DMS114 treated with DMSO at 0.1 percent for 48 hours (cell line): ENCODE results near the gene DTX2.
"Not testable (repeated sequence)": the region's sequence is repeated elsewhere in the genome, so short reads cannot be mapped to it uniquely, and the experiment has no call there.

ENCODE experiments used
- DNase-seq: peaks from one replicate; lab custom pipeline; 2025; ENCODE audit not compliant: unreplicated experiment; lab: John Stamatoyannopoulos, UW

Gene DTX2

DNA sequence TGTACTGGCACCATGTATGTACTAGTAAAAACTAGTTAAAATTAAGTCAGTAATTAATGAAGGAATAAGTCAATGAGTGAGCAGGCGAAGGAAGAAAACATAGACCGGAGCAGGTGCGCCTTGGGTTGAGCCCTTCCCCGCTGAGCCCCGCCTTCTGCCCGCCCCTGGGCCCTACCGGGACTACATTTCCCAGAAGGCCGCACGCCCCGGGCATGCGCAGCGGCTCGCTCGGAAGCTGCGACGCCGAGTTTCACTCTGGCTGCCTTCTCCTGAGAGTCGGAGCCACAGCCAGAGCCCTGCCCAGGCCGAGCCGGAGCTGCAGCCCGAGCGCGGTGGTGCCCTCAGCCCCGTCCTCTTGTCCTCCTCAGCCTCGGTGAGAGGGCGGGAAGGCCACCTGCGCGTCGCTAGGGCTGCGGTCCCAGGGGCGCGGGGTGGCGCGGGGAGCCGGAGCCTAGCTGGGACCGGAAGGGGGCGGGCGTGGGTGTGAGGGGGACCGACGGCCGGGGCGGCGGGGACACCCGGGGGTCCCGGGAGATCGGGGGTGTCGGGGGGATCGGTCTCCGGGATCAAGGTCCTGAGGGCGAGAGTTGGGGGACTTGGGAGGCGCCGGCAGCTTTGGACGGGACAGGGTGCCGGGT lies at the start of gene DTX2:
Gene DTX2 (plus strand): TSS at position 246 of the 638 bp plus-strand sequence. CDS start 18,801 bp downstream, outside the sequence.
- DNase-seq: not testable (repeated sequence)

DNA sequence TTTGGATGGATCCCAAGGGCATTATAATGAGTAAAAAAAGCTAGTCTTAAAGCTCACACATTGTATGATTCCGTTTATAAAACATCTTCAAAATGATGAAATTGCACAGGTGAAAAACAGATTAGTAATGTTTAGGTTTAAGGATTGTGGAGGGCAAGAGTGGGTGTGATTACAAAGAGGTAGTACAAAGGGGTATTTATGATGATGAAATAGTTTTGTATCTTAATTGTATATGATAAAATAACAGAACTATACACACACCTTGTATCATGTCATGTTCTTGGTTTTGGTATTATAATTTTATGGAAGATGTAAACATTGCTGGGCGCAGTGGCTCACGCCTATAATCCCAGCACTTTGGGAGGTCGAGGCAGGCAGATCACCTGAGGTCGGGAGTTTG lies 49.3 kb upstream of the DTX2 start:
- no peak for DNase-seq

DNA sequence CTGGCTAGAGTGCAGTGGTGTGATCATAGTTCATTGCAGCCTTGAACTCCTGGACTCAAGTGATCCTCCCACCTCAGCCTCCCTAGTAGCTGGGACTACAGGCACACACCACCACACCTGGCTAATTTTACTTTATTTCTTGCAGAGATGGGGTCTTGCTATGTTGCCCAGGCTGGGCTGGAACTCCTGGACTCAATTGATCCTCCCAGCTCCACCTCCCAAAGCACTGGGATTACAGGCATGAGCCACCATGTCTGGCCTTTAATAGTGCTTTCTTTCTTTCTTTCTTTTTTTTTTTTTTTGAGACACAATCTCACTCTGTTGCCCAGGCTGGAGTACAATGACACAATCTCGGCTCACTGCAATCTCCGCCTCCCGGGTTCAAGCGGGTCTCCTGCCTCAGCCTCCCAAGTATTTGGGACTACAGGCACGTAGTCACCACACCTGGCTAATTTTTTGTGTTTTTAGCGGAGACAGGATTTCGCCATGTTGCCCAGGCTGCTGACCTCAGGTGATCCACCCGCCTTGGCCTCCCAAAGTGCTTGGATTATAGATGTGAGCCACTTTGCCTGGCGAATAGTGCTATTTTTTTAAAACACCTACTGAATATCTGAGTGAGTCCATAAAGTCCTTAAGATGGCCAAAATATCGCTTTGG lies 43.7 kb upstream of the DTX2 start:
- DNase-seq: not testable (repeated sequence)

DNA sequence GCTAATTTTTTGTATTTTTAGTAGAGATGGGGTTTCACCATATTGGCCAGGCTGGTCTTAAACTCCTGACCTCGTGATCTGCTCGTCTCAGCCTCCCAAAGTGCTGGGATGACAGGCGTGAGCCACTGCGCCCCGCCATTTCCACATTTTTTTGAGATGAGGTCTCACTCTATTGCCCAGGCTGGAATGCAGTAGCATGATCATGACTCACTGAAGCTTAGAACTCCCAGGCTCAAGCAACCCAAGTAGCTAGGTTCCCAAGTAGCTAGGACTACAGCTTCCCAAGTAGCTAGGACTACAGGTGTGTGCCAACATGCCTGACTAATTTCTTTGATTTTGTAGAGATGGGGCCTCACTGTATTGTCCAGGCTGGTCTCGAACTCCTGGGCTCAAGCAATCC lies 40.4 kb upstream of the DTX2 start:
- DNase-seq: not testable (repeated sequence)

DNA sequence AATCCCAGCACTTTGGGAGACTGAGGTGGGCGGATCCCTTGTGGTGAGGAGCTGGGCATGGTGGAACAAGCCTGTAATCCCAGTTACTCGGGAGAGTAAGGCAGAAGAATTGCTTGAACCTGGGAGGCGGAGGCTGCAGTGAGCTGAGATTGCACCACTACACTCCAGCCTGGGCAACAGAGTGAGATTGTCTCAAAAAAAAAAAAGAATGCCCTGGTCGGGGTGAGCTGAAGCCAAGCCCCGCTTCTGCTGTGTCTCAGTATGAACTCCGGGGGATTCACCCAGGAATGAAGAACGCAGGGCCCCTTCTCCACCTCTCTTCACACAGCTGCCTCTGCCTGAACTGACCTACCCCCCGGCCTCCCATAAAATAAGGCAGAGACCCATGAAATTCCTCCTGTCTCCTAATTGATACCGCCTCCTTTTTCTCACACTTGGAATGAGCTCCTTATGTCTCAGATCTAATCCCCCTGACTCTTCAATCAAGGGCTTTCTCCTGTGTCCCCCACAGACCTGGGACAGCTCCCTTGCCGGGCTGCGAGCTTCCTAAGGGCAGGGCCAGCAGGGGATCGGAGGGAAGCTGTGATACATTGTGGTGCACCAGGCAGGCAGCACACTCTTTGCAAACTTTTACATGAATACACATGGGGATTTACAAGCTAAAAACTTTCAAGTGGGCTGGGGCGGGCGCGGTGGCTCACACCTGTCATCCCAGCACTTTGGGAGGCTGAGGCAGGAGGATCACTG lies 37.7 kb upstream of the DTX2 start:
- no peak for DNase-seq

DNA sequence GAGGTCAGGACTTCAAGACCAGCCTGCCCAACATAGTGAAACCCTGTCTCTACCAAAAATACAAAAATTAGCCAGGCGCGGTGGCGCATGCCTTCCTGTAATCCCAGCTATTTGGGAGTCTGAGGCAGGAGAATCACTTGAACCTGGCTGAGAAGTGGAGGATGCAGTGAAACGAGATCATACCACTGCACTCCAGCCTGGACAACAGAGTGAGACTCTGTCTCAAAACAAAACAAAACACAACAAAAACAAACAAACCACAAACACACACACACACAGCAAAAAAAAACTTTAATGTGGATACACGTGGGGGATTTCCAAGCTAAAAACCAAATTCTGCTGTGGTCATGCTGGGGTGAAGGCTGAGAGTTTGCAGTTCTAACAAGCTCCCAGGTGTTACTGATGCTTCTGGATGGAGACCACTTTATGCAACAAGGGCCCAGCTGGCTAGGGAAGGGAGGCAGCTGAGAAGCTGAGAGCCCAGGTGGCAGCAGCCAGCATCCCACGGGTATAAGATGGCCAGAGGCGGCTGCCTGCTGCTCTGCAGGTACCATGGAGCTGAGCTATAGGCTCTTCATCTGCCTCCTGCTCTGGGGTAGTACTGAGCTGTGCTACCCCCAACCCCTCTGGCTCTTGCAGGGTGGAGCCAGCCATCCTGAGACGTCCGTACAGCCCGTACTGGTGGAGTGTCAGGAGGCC lies 36.9 kb upstream of the DTX2 start, which contains the start of gene ZP3:
Gene ZP3 (plus strand): TSS at position 538 of the 699 bp plus-strand sequence. CDS start 15 bp downstream, at position 553.
- DNase-seq: no peak

DNA sequence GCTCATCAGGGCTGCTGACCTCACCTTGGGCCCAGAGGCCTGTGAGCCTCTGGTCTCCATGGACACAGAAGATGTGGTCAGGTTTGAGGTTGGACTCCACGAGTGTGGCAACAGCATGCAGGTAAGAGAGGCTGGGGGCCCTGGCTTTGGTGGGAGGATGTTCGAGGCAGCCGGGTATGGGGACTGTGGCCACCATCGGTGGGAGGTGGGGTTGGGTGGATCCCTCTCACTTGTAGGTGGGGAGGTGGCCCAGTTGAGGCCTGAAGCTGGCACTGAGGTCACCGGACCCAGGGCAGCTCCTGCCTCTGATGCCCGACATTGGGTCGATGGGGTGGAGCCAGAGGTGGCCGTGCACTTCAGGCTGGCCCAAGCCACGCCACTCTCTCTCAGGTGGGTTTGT lies 36.4 kb upstream of the DTX2 start:
- DNase-seq: no peak

DNA sequence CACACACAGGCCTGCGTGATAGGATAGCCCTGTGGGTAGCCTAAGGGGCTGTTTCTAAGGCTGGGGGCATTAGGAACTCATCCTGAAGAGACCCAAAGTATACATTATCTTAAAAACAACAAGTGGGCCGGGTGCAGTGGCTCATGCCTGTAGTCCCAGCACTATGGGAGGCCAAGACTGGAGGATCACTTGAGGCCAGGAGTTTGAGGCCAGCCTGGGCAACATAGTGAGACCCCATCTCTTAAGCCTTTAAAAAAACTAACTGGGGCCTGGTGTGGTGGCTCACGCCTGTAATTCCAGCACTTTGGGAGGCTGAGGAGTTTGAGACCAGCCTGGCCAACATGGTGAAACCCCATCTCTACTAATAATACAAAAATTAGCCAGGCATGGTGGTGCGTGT lies 36.0 kb upstream of the DTX2 start:
- DNase-seq: not testable (repeated sequence)

DNA sequence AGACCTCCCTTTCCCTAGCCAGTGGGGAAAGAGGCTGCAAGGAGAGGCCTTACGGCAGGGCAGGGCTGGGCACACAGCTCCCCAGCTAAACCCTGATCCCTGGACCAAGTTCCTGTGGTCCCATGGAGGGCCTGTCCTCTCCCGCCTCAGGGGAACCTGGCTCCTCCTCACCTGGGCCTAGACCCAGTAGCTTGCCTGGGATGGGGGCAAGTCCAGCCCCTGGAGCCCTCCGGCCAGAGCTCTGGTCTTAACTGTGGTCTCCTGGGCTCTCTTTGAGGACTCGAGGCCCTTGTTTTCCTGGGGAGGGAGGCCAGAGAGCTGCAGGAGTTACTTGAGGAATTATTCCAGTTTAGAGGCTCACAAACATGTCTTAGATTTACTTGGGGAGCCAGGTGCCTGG lies 35.3 kb upstream of the DTX2 start:
- DNase-seq: no peak

DNA sequence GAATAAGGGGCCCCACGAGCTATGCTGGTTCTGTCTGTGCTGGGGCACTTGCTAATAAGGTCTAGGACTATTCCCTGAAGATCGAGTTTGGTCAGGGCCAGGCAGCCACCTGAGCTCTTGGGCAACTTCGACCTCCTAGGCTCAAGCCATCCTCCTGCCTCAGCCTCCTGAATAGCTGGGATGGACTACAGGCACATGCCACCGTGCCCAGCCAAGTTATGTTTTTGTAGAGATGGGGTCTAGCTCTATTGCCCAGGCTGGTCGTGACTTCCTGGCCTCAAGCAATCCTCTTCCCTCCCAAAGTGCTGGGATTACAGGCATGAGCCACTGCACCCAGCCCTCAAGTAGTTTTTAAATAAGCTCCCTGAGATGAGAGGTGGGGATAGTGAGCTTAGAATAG lies 33.9 kb upstream of the DTX2 start:
- DNase-seq: no peak

DNA sequence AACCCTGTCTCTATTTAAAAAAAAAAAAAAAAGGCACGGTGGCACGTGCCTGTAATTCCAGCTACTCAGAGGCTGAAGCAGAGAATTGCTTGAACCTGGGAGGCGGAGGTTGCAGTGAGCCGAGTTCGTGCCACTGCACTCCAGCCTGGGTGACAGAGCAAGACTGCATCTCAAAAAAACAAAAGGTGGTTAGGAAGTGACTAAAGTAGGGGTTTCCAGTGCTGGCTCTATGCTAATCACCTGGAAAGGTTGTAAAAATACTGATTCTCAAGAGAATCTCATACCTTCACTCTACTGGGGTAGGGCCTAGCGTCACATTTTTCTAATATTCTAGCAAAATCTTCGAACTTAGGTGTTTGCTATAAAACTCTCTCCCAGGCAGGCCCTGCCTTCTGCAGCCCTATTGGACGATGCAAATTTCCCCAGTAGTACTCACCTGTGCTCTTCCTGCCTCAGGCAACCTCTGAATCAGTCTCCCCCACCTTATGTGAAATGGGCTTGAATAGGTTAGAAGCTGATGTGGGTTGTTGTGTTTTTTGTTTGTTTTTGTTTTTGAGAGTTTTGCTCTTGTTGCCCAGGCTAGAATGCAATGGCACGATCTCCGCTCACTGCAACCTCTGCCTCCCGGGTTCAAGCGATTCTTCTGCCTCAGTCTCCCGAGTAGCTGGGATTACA lies 33.2 kb upstream of the DTX2 start:
- no peak for DNase-seq

DNA sequence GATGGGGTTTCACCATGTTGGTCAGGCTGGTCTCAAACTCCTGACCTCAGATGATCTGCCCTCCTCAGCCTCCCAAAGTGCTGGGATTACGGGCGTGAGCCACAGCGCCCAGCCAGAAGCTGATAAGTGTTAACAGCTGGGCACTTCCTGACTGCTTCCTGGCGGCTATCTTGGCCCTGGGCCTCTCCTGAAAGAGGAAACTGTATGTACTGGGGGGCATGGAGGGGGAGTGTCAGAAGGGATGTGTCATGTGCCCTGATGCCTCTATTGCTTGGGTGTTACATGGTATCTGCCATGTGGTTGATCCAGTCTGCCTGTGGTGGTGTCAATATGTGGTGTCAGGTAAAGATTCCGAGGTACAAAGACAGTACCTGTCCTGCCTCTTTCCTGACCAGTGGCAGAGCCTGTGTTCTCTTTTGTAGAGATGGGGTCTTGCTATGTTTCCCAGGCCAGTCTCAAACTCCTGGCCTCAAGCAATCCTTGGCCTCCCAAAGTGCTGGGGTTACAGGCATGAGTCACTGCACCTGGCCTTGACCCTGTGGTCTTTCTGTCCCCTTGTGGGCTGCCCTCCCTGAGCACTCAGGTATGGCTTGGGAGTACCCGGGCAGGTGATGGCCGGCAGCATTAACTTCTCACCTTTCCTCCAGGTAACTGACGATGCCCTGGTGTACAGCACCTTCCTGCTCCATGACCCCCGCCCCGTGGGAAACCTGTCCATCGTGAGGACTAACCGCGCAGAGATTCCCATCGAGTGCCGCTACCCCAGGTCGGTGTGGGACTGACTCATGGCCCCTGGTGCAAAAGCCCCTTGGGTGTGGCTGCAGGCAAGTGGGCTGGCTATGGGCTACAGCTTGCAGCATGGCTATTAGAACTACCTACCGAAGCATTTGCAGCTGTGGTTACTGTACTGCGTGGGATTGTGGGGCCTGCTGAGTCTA lies 32.4 kb upstream of the DTX2 start:
- DNase-seq: no peak

DNA sequence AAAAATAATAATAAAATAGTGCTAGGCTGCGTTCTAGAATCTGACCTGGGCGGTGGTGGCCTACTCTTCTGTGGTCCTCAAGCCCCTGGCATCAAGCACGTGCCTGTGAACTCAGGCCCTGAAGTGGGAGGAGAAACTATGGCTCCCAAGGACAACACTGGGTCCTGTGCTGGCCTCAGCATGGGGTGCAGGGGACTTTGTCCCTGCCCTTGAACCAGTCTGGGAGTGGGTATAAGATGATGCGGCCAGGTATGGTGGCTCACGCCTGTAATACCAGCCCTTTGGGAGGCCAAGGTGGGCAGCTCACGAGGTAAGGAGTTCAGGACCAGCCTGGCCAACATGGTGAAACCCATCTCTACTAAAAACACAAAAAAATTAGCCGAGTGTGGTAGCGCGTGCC lies 31.3 kb upstream of the DTX2 start:
- DNase-seq: no peak

DNA sequence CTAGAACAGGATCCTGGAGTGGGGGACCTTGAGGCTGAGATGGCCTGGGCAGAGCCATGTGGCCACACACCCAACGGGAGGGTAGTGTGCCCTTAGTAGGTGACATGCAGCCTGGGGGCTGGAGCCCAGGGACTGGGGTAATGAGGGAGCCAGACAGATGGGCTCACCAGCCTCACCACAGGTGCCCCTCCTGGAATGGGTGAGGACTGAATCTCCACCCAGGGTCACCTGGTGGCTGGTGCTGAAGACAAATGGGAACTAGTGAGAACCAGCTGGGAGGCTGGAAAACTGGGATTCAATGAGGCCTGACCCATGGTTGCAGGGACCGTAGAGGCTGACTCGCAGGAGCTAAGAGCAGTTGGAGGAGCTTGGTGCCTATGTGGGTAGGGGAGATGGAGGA lies 30.7 kb upstream of the DTX2 start:
- DNase-seq: no peak

DNA sequence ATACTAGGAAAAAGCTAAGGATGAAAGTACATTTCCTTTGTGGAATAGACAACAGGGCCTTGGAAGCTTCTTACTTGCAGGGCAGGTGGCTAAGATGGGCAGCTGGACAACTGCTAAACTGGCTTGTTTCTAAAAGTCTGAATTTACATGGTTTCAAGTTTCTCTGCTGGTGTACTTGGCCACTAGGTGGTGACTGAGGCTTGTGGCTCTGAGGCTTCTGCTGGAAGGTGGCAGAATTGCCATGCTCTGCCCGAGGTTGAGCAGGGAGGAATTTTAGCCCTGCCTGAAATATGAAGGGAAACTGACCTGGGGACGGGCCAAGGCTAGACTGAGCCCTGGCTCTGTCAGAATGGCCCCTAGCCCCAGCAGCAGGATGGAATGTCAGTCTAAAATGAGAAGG lies 23.6 kb upstream of the DTX2 start:
- DNase-seq: peak; percentile 73

DNA sequence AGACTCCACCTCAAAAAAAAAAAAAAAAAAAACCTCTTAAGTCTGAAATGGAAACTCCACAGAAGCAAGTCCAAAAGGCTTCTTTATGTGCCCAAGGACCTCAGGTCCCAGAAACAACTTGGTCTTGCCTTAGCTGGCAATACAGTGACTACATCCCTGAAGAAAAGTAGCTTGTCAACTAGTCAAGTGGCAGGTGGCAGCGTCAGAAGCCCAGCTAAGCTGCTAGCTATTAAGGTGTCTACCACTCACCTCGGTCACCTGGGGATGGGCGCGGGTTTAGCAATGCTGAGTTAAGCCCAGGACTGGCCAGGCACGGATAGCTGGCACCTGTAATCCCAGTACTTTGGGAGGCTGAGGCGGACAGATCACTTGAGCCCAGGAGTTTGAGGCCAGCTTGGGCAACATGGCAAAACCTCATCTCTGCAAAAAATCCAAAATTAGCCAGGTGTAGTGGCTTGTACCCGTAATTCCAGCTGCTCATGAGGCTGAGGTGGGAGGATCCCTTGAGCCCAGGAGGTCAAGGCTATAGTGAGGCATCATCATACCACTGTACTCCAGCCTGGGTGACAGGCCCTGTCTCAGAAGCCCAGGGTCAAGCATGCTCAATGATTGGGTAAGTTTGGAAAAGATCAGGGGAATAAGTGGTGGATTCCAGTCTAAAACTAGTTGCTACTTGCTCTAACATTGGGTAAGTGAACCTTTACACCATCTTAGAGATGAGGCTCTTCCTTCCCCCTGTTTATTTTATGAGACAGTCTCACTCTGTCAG lies 22.2 kb upstream of the DTX2 start:
- not testable (repeated sequence) for DNase-seq

DNA sequence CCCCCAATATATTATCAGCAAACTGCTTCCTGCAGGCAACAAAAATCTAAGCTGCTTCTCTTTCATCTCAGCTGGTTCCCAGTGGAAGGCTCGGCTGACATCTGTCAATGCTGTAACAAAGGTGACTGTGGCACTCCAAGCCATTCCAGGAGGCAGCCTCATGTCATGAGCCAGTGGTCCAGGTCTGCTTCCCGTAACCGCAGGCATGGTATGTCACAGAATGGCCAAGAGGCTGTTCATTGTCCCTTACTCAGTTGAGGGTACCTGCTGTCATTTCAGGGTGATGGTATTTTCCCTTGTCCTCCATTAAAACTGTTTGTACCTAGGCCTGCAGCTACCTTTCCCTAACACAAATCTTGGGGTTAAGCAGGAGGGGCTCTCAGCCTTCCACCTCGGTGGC lies 21.1 kb upstream of the DTX2 start:
- not testable (repeated sequence) for DNase-seq

DNA sequence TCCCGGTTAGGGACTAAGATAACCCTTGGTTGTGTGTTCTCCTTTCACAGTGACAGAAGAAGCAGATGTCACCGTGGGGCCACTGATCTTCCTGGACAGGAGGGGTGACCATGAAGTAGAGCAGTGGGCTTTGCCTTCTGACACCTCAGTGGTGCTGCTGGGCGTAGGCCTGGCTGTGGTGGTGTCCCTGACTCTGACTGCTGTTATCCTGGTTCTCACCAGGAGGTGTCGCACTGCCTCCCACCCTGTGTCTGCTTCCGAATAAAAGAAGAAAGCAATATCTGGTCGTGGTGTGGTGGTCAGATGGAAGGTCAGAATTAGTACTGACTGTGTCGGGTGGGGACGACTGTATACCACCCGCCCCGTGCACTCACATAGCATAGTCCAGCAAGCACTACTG lies 19.7 kb upstream of the DTX2 start:
- not testable (repeated sequence) for DNase-seq
